SK-N-SH (cell line): ENCODE measurements around the gene WHRN.

Source experiments
- CHD2 ChIP-seq: fragments of 150-350 bp; IDR thresholded peaks from 2 replicates; pipeline ENCODE4 v1.6.1; 2018; ENCODE audit warnings: low read length; ENCODE audit not compliant: partially characterized antibody
- ELF1 ChIP-seq: IDR thresholded peaks from 2 replicates; pipeline ENCODE4 v1.4.0; 2012
- EP300 ChIP-seq, 2 experiments: IDR thresholded peaks; 2 replicates each; pipeline versions ENCODE4 v1.4.0 to v1.6.1; 2012; ENCODE audit warnings: borderline replicate concordance in 1 of 2, low read depth in 1 of 2, low read length in 1 of 2
- EZH2phosphoT487 ChIP-seq: fragments of 200-600 bp; sonication (generic); IDR thresholded peaks from 2 replicates; pipeline ENCODE4 v1.6.1; 2017; ENCODE audit warnings: low read depth, mixed run types, mild to moderate bottlenecking, antibody characterized with exemption, moderate library complexity, borderline replicate concordance
- FOXJ3 ChIP-seq: sonication (generic); formaldehyde crosslinking; IDR thresholded peaks from 2 replicates; pipeline ENCODE4 v1.5.1; 2020; ENCODE audit warnings: mild to moderate bottlenecking, missing genetic modification reagents
- FOXM1 ChIP-seq: IDR thresholded peaks from 2 replicates; pipeline ENCODE4 v1.4.0; 2012; ENCODE audit warnings: low read depth, mild to moderate bottlenecking
- POLR2AphosphoS5 ChIP-seq: IDR thresholded peaks from 2 replicates; pipeline ENCODE4 v1.6.1; 2012; ENCODE audit warnings: low read depth, low read length
- SMC3 ChIP-seq: IDR thresholded peaks from 2 replicates; pipeline ENCODE4 v1.6.1; 2012; ENCODE audit warnings: low read depth, low read length, improper control_type of control experiment
- TAF1 ChIP-seq: IDR thresholded peaks from 2 replicates; pipeline ENCODE4 v1.6.1; 2012; ENCODE audit warnings: low read depth, mild to moderate bottlenecking, low read length, moderate library complexity, borderline replicate concordance
- YY1 ChIP-seq: IDR thresholded peaks from 2 replicates; pipeline ENCODE4 v1.4.0; 2012; ENCODE audit warnings: low read depth, mild to moderate bottlenecking
- TF ChIP-seq, protein P1 (sequence below): fragments of 200-600 bp; sonication (generic); IDR thresholded peaks from 2 replicates; pipeline ENCODE4 v1.6.1; 2017; ENCODE audit warnings: antibody characterized with exemption, mild to moderate bottlenecking, moderate library complexity
- TF ChIP-seq, protein P2 (sequence below): IDR thresholded peaks from 2 replicates; pipeline ENCODE4 v1.4.0; 2012; ENCODE audit warnings: low read depth
- TF ChIP-seq, protein P3 (sequence below): IDR thresholded peaks from 2 replicates; pipeline ENCODE4 v1.6.1; 2012; ENCODE audit warnings: mild to moderate bottlenecking, low read depth, low read length, moderate library complexity
- TF ChIP-seq, protein P4 (sequence below): IDR thresholded peaks from 2 replicates; pipeline ENCODE4 v1.4.0; 2012; ENCODE audit warnings: low read depth, borderline replicate concordance

DNA sequence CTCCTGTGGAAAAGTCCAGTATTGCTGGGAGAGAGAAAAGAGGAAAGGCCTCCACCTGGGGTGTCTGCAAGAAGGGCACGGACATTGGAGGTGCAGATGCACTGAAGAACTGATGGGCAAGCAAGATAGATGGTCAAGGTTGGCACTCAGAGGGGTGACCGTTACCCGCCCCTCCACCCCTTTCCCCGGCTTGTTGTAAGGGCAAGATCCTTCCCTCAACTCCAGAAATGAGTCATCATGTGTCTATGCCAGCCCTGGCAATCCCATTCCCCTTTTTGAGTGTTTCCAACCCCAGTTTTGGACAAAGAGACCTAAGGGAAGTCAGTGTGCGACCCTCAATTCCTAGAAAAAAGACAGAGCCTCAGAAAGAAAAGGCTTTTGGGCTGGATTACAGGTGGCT, 47.4 kb upstream of the WHRN start:
- TF ChIP-seq, protein P1, sequence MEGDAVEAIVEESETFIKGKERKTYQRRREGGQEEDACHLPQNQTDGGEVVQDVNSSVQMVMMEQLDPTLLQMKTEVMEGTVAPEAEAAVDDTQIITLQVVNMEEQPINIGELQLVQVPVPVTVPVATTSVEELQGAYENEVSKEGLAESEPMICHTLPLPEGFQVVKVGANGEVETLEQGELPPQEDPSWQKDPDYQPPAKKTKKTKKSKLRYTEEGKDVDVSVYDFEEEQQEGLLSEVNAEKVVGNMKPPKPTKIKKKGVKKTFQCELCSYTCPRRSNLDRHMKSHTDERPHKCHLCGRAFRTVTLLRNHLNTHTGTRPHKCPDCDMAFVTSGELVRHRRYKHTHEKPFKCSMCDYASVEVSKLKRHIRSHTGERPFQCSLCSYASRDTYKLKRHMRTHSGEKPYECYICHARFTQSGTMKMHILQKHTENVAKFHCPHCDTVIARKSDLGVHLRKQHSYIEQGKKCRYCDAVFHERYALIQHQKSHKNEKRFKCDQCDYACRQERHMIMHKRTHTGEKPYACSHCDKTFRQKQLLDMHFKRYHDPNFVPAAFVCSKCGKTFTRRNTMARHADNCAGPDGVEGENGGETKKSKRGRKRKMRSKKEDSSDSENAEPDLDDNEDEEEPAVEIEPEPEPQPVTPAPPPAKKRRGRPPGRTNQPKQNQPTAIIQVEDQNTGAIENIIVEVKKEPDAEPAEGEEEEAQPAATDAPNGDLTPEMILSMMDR: no peak
- no peak for TF ChIP-seq FOXJ3 (CRISPR knock-in tag)
- TF ChIP-seq TAF1: no peak
- TF ChIP-seq, protein P2, sequence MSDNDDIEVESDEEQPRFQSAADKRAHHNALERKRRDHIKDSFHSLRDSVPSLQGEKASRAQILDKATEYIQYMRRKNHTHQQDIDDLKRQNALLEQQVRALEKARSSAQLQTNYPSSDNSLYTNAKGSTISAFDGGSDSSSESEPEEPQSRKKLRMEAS: no peak
- TF ChIP-seq ELF1: no peak
- no peak for TF ChIP-seq EZH2phosphoT487
- TF ChIP-seq YY1: no peak
- TF ChIP-seq CHD2: no peak
- no peak for TF ChIP-seq EP300 (IDR thresholded peaks at IDR 0.05; ENCODE audit: borderline replicate concordance in 1 of 2, low read depth in 1 of 2, low read length in 1 of 2)
- no peak for TF ChIP-seq POLR2AphosphoS5
- no peak for TF ChIP-seq FOXM1
- TF ChIP-seq, protein P3, sequence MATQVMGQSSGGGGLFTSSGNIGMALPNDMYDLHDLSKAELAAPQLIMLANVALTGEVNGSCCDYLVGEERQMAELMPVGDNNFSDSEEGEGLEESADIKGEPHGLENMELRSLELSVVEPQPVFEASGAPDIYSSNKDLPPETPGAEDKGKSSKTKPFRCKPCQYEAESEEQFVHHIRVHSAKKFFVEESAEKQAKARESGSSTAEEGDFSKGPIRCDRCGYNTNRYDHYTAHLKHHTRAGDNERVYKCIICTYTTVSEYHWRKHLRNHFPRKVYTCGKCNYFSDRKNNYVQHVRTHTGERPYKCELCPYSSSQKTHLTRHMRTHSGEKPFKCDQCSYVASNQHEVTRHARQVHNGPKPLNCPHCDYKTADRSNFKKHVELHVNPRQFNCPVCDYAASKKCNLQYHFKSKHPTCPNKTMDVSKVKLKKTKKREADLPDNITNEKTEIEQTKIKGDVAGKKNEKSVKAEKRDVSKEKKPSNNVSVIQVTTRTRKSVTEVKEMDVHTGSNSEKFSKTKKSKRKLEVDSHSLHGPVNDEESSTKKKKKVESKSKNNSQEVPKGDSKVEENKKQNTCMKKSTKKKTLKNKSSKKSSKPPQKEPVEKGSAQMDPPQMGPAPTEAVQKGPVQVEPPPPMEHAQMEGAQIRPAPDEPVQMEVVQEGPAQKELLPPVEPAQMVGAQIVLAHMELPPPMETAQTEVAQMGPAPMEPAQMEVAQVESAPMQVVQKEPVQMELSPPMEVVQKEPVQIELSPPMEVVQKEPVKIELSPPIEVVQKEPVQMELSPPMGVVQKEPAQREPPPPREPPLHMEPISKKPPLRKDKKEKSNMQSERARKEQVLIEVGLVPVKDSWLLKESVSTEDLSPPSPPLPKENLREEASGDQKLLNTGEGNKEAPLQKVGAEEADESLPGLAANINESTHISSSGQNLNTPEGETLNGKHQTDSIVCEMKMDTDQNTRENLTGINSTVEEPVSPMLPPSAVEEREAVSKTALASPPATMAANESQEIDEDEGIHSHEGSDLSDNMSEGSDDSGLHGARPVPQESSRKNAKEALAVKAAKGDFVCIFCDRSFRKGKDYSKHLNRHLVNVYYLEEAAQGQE: no peak
- no peak for TF ChIP-seq SMC3
- TF ChIP-seq, protein P4, sequence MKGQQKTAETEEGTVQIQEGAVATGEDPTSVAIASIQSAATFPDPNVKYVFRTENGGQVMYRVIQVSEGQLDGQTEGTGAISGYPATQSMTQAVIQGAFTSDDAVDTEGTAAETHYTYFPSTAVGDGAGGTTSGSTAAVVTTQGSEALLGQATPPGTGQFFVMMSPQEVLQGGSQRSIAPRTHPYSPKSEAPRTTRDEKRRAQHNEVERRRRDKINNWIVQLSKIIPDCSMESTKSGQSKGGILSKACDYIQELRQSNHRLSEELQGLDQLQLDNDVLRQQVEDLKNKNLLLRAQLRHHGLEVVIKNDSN: no peak
